HEK293T (cell line): ENCODE data around the gene MIR17HG.

Source experiments
- BHLHE40 ChIP-seq: fragments of 450-650 bp; IDR thresholded peaks from 2 replicates; pipeline ENCODE4 v1.6.1; 2016; ENCODE audit warnings: mild to moderate bottlenecking, moderate library complexity, borderline replicate concordance
- CTBP1 ChIP-seq: fragments of 450-650 bp; IDR thresholded peaks from 2 replicates; pipeline ENCODE4 v1.6.1; 2016; ENCODE audit warnings: borderline replicate concordance
- ELF4 ChIP-seq: fragments of 450-650 bp; IDR thresholded peaks from 2 replicates; pipeline ENCODE4 v1.6.1; 2017; ENCODE audit warnings: antibody characterized with exemption
- FOXA1 ChIP-seq: fragments of 450-650 bp; IDR thresholded peaks from 2 replicates; pipeline ENCODE4 v1.6.1; 2016; ENCODE audit warnings: mild to moderate bottlenecking
- FOXK2 ChIP-seq: fragments of 450-650 bp; IDR thresholded peaks from 2 replicates; pipeline ENCODE4 v1.6.1; 2016; ENCODE audit warnings: mild to moderate bottlenecking
- FOXM1 ChIP-seq: fragments of 450-650 bp; IDR thresholded peaks from 2 replicates; pipeline ENCODE4 v1.6.1; 2017; ENCODE audit warnings: mild to moderate bottlenecking, borderline replicate concordance
- SP1 ChIP-seq: fragments of 450-650 bp; IDR thresholded peaks from 2 replicates; pipeline ENCODE4 v1.6.1; 2017
- SUZ12 ChIP-seq: fragments of 450-650 bp; IDR thresholded peaks from 2 replicates; pipeline ENCODE4 v1.6.1; 2016; ENCODE audit warnings: mild to moderate bottlenecking

DNA sequence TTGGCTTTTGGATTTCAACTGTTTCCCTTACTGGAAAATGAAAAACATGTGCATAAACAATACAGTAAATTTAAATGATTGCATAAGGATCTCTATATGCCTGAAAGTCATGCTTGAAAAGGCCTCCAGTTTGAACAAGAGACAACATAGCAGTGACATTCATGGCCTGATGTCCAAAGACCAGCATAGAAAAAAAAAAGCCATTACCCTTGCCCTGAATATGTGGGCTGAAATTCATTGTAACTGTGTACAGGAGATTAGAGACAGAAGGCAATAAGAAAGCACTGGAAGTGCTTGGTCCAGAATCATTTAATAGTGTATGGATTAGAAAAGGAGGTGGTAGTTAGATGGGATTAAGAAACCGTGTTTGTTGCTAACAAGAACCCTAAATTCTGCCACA lies 15.4 kb downstream of the MIR17HG start:
- TF ChIP-seq BHLHE40, result no peak
- no peak for TF ChIP-seq FOXA1
- TF ChIP-seq SUZ12, result no peak
- TF ChIP-seq ELF4, result no peak; the same call in 1 of the 2 replicates
- no peak for TF ChIP-seq FOXM1
- TF ChIP-seq FOXK2, result no peak
- no peak for TF ChIP-seq SP1
- no peak for TF ChIP-seq CTBP1
